GM20431 (cell line): ENCODE measurements around the gene SLC39A11.

Experiments
- in situ Hi-C: fragments of 300-500 bp; cut with MseI, MboI; formaldehyde crosslinking; loops from one replicate; pipeline ENCODE4 v1.15.0; 2020; ENCODE audit warnings: low sequenced_read_pairs; ENCODE audit not compliant: unreplicated experiment

SLC39A11 gene

GRCh38 chr17:72862276-72862999, 230.1 kb downstream of the SLC39A11 start:
- in situ Hi-C loops, result no loop called here

- in situ Hi-C loops, result no loop called here
These were observed 230.7 kb downstream of the SLC39A11 start for GRCh38 chr17:72861811-72862210.

- in situ Hi-C loops, result no loop called here
These were observed 231.7 kb downstream of the SLC39A11 start for GRCh38 chr17:72860778-72861177.

- in situ Hi-C loops, result loop anchor here (10.0 kb wide), 1 partner anchor 64 kb away; no protein-coding TSS in a partner anchor
These were observed 233.5 kb downstream of the SLC39A11 start for GRCh38 chr17:72858826-72859495.

GRCh38 chr17:72853440-72854415, 238.8 kb downstream of the SLC39A11 start:
- in situ Hi-C loops, result loop anchor here (10.0 kb wide), 1 partner anchor 59 kb away; no protein-coding TSS in a partner anchor

GRCh38 chr17:72852277-72852938, 240.1 kb downstream of the SLC39A11 start:
- in situ Hi-C loops, result loop anchor here (10.0 kb wide), 1 partner anchor 58 kb away; no protein-coding TSS in a partner anchor

- in situ Hi-C loops, result loop anchor here (10.0 kb wide), 1 partner anchor 56 kb away; no protein-coding TSS in a partner anchor
These were observed 241.9 kb downstream of the SLC39A11 start for GRCh38 chr17:72850410-72851118.

- in situ Hi-C loops, result no loop called here
These were observed 246.1 kb downstream of the SLC39A11 start for GRCh38 chr17:72846399-72846798.

- in situ Hi-C loops, result no loop called here
These were observed 248.9 kb downstream of the SLC39A11 start for GRCh38 chr17:72843591-72843990.

- in situ Hi-C loops, result no loop called here
These were observed 252.5 kb downstream of the SLC39A11 start for GRCh38 chr17:72840019-72840418.

GRCh38 chr17:72839131-72839725, 253.3 kb downstream of the SLC39A11 start:
- in situ Hi-C loops, result no loop called here

- in situ Hi-C loops, result no loop called here
These were observed 253.9 kb downstream of the SLC39A11 start for GRCh38 chr17:72838581-72838980.

- in situ Hi-C loops, result no loop called here
These were observed 254.4 kb downstream of the SLC39A11 start for GRCh38 chr17:72838068-72838467.

GRCh38 chr17:72837335-72837734, 255.2 kb downstream of the SLC39A11 start:
- in situ Hi-C loops, result no loop called here

- in situ Hi-C loops, result no loop called here
These were observed 259.2 kb downstream of the SLC39A11 start for GRCh38 chr17:72833128-72833765.

- in situ Hi-C loops, result no loop called here
These were observed 260.2 kb downstream of the SLC39A11 start for GRCh38 chr17:72832306-72832705.

GRCh38 chr17:72829883-72830282, 262.6 kb downstream of the SLC39A11 start:
- in situ Hi-C loops, result no loop called here

- in situ Hi-C loops, result no loop called here
These were observed 265.9 kb downstream of the SLC39A11 start for GRCh38 chr17:72826602-72827001.
